NT2/D1 (cell line): ENCODE results near the gene CCN2.

Experiments used
- DNase-seq: peaks from one replicate; pipeline ENCODE4 v3.0.0-alpha.2; 2011; ENCODE audit warnings: low read depth, low spot score
- H3K27me3 ChIP-seq: 2 replicates; pipeline ENCODE4 v1.6.0; 2011; ENCODE audit warnings: mild to moderate bottlenecking; ENCODE audit not compliant: insufficient read length, insufficient read depth
- H3K36me3 ChIP-seq: 2 replicates; pipeline ENCODE4 v1.6.1; 2011; ENCODE audit warnings: mild to moderate bottlenecking, low read length, mixed read lengths; ENCODE audit not compliant: insufficient read depth, insufficient read length
- H3K4me1 ChIP-seq: 2 replicates; pipeline ENCODE4 v1.5.1; 2011; ENCODE audit not compliant: insufficient read depth, insufficient read length
- H3K4me3 ChIP-seq: 2 replicates; pipeline ENCODE4 v1.5.1; 2011; ENCODE audit warnings: low read depth; ENCODE audit not compliant: insufficient read length
- H3K9ac ChIP-seq: 2 replicates; pipeline ENCODE4 v1.6.0; 2011; ENCODE audit warnings: low read depth; ENCODE audit not compliant: insufficient read length
- H3K9me3 ChIP-seq: 2 replicates; pipeline ENCODE4 v1.5.1; 2011; ENCODE audit warnings: mild to moderate bottlenecking, low read length; ENCODE audit not compliant: insufficient read depth
- SUZ12 ChIP-seq: IDR thresholded peaks from 2 replicates; pipeline ENCODE4 v1.6.1; 2011; ENCODE audit not compliant: insufficient read length, insufficient read depth; ENCODE audit errors: extremely low read depth
- YY1 ChIP-seq: IDR thresholded peaks from 2 replicates; pipeline ENCODE4 v1.6.1; 2011; ENCODE audit not compliant: insufficient read length, insufficient read depth
- ZNF274 ChIP-seq: IDR thresholded peaks from 2 replicates; pipeline ENCODE4 v1.6.1; 2011; ENCODE audit warnings: mild to moderate bottlenecking, low read depth, low read length

CCN2 gene

GRCh38 chr6:131931063-131931750 lies 20.0 kb downstream of the CCN2 start:
- Histone ChIP-seq H3K36me3 (no peaks in the 10 kb centered on the region), H3K4me3 (no peak overlapping the region), H3K4me1 (no peaks in the 10 kb centered on the region), H3K9me3 (no peaks in the 10 kb centered on the region), H3K27me3 (no peaks in the 10 kb centered on the region), H3K9ac (no peak overlapping the region)
- TF ChIP-seq SUZ12: no peak
- TF ChIP-seq ZNF274: no peak
- no peak for TF ChIP-seq YY1
- DNase-seq: no peak

GRCh38 chr6:131929976-131930375 lies 21.2 kb downstream of the CCN2 start:
- Histone ChIP-seq H3K9ac (no peak overlapping the region), H3K9me3 (no peaks in the 10 kb centered on the region), H3K4me1 (no peaks in the 10 kb centered on the region), H3K36me3 (no peaks in the 10 kb centered on the region), H3K27me3 (no peaks in the 10 kb centered on the region), H3K4me3 (no peak overlapping the region)
- no peak for DNase-seq
- TF ChIP-seq SUZ12 (no peak), YY1 (no peak), ZNF274 (no peak)

GRCh38 chr6:131929264-131929663 lies 21.9 kb downstream of the CCN2 start:
- Histone ChIP-seq H3K36me3 (no peaks in the 10 kb centered on the region), H3K9ac (no peak overlapping the region), H3K4me1 (no peaks in the 10 kb centered on the region), H3K4me3 (no peak overlapping the region), H3K9me3 (no peaks in the 10 kb centered on the region), H3K27me3 (no peaks in the 10 kb centered on the region)
- DNase-seq: no peak
- TF ChIP-seq YY1 (no peak), ZNF274 (no peak), SUZ12 (no peak)

- no peak for DNase-seq
- H3K4me1 ChIP-seq: no peaks in the 10 kb centered on the region
- no peak overlapping the region for H3K9ac ChIP-seq
- H3K9me3 ChIP-seq: peaks cover 7% of the 10 kb centered on the region; the same call in 1 of the 2 replicates
- TF ChIP-seq YY1 (no peak), ZNF274 (no peak), SUZ12 (no peak)
- no peaks in the 10 kb centered on the region for H3K36me3 ChIP-seq
- no peaks in the 10 kb centered on the region for H3K27me3 ChIP-seq
- H3K4me3 ChIP-seq: no peak overlapping the region
These were observed 26.2 kb downstream of the CCN2 start for GRCh38 chr6:131924881-131925474.

- H3K9me3 ChIP-seq: peaks cover 16% of the 10 kb centered on the region; the same call in 1 of the 2 replicates
- H3K9ac ChIP-seq: no peak overlapping the region
- no peaks in the 10 kb centered on the region for H3K4me1 ChIP-seq
- H3K27me3 ChIP-seq: no peaks in the 10 kb centered on the region
- H3K4me3 ChIP-seq: no peak overlapping the region
- peaks cover 7% of the 10 kb centered on the region for H3K36me3 ChIP-seq
- peak; percentile 65 for DNase-seq
- TF ChIP-seq YY1 (no peak), ZNF274 (no peak), SUZ12 (no peak)
These were observed 27.8 kb downstream of the CCN2 start for GRCh38 chr6:131923356-131923755.

GRCh38 chr6:131920656-131921055 lies 30.5 kb downstream of the CCN2 start:
- Histone ChIP-seq H3K9me3 (peaks cover 31% of the 10 kb centered on the region; the same call in 1 of the 2 replicates), H3K4me1 (no peaks in the 10 kb centered on the region), H3K9ac (no peak overlapping the region), H3K4me3 (no peak overlapping the region), H3K27me3 (no peaks in the 10 kb centered on the region), H3K36me3 (peaks cover 10% of the 10 kb centered on the region)
- no peak for DNase-seq
- no peak for TF ChIP-seq ZNF274
- TF ChIP-seq YY1: no peak

GRCh38 chr6:131918650-131919355 lies 32.4 kb downstream of the CCN2 start:
- TF ChIP-seq ZNF274 (no peak), SUZ12 (no peak), YY1 (no peak)
- no peak overlapping the region for H3K4me3 ChIP-seq
- no peaks in the 10 kb centered on the region for H3K4me1 ChIP-seq
- H3K9ac ChIP-seq: no peak overlapping the region
- peaks cover 22% of the 10 kb centered on the region for H3K36me3 ChIP-seq
- H3K9me3 ChIP-seq: peaks cover 37% of the 10 kb centered on the region; the same call in 1 of the 2 replicates
- no peak for DNase-seq
- H3K27me3 ChIP-seq: no peaks in the 10 kb centered on the region
